Activated CD4-positive, alpha-beta memory T cell treated with anti-CD3 and anti-CD28 coated beads, Interleukin-2, amount 10 ng/mL, durations not matched to agents 7 days and 5 days (primary cell): Measurements from ENCODE around the gene HSFX4. TPM values are rescaled to one million over a fixed set of nuclear protein-coding genes. Genes with fewer than 3 reads are reported as not detected.
"Not testable (repeated sequence)": the region's sequence is repeated elsewhere in the genome, so short reads cannot be mapped to it uniquely, and the experiment has no call there.

Source experiments
- CTCF ChIA-PET: fragments of 350-600 bp; sonication (Branson Sonifier 250); formaldehyde crosslinking; loops from one replicate; lab custom pipeline; 2021; ENCODE audit warnings: antibody characterized with exemption, inconsistent platforms; lab: Charles Lee
- POLR2A ChIA-PET: fragments of 350-600 bp; sonication (Branson Sonifier 250); formaldehyde crosslinking; loops from one replicate; lab custom pipeline; 2021; ENCODE audit warnings: antibody characterized with exemption; lab: Charles Lee
- DNase-seq: peaks from one replicate; pipeline ENCODE4 v3.0.0-alpha.2; 2020
- H3K27ac Mint-ChIP-seq: one replicate; pipeline ENCODE4 v1.8.0; 2021; ENCODE audit warnings: mild to moderate bottlenecking, mixed read lengths
- H3K27me3 Mint-ChIP-seq: one replicate; pipeline ENCODE4 v1.8.0; 2021; ENCODE audit warnings: mixed read lengths
- H3K36me3 Mint-ChIP-seq: one replicate; pipeline ENCODE4 v1.8.0; 2021; ENCODE audit warnings: low read depth, mixed read lengths
- H3K4me1 Mint-ChIP-seq: one replicate; pipeline ENCODE4 v1.8.0; 2021; ENCODE audit warnings: mixed read lengths
- H3K4me3 Mint-ChIP-seq: one replicate; pipeline ENCODE4 v1.8.0; 2021; ENCODE audit warnings: mild to moderate bottlenecking, mixed read lengths
- H3K9me3 Mint-ChIP-seq: one replicate; pipeline ENCODE4 v1.8.0; 2021; ENCODE audit warnings: mixed read lengths
- total RNA-seq, 2 experiments: library from RNA; stranded (reverse); gene quantifications; one replicate each; pipeline ENCODE4 v1.2.3, GENCODE V29; 2021

Gene HSFX4
- total RNA-seq, 2 experiments from 2014 or later: not detected

- DNase-seq, POLR2A ChIA-PET, H3K4me1 Mint-ChIP-seq, H3K27ac Mint-ChIP-seq, H3K27me3 Mint-ChIP-seq, H3K9me3 Mint-ChIP-seq, H3K36me3 Mint-ChIP-seq, H3K4me3 Mint-ChIP-seq, CTCF ChIA-PET: not testable (repeated sequence)
Observed at GRCh38 chrX:149924434-149924833, 4.9 kb upstream of the HSFX4 start.

- H3K9me3 Mint-ChIP-seq, POLR2A ChIA-PET, H3K4me1 Mint-ChIP-seq, H3K4me3 Mint-ChIP-seq, H3K36me3 Mint-ChIP-seq, H3K27me3 Mint-ChIP-seq, H3K27ac Mint-ChIP-seq, CTCF ChIA-PET, DNase-seq: not testable (repeated sequence)
Observed at GRCh38 chrX:149927245-149927963, 2.0 kb upstream of the HSFX4 start.

- H3K36me3 Mint-ChIP-seq, H3K9me3 Mint-ChIP-seq, POLR2A ChIA-PET, DNase-seq, H3K27me3 Mint-ChIP-seq, H3K27ac Mint-ChIP-seq, H3K4me1 Mint-ChIP-seq, CTCF ChIA-PET, H3K4me3 Mint-ChIP-seq: not testable (repeated sequence)
Observed at GRCh38 chrX:149927964-149928258, 1.5 kb upstream of the HSFX4 start.

- CTCF ChIA-PET, H3K4me1 Mint-ChIP-seq, POLR2A ChIA-PET, H3K4me3 Mint-ChIP-seq, H3K27me3 Mint-ChIP-seq, H3K36me3 Mint-ChIP-seq, H3K9me3 Mint-ChIP-seq: not testable (repeated sequence)
- peak; percentile 50 for DNase-seq
- H3K27ac Mint-ChIP-seq: peak overlapping the region; percentile 68
Observed at GRCh38 chrX:149928635-149929034, 738 bp upstream of the HSFX4 start.

- H3K36me3 Mint-ChIP-seq, H3K27ac Mint-ChIP-seq, H3K4me3 Mint-ChIP-seq, H3K9me3 Mint-ChIP-seq, H3K4me1 Mint-ChIP-seq, H3K27me3 Mint-ChIP-seq, POLR2A ChIA-PET, DNase-seq, CTCF ChIA-PET: not testable (repeated sequence)
Observed at GRCh38 chrX:149931355-149931754, 2.0 kb downstream of the HSFX4 start.

- H3K36me3 Mint-ChIP-seq, H3K4me3 Mint-ChIP-seq, CTCF ChIA-PET, H3K4me1 Mint-ChIP-seq, H3K27me3 Mint-ChIP-seq, DNase-seq, H3K27ac Mint-ChIP-seq, H3K9me3 Mint-ChIP-seq, POLR2A ChIA-PET: not testable (repeated sequence)
Observed at GRCh38 chrX:149932150-149932549, 2.8 kb downstream of the HSFX4 start.

- H3K36me3 Mint-ChIP-seq, H3K4me3 Mint-ChIP-seq, DNase-seq, H3K9me3 Mint-ChIP-seq, H3K4me1 Mint-ChIP-seq, H3K27ac Mint-ChIP-seq, POLR2A ChIA-PET, CTCF ChIA-PET, H3K27me3 Mint-ChIP-seq: not testable (repeated sequence)
Observed at GRCh38 chrX:149932970-149933369, 3.6 kb downstream of the HSFX4 start.

GRCh38 chrX:149933547-149933946, 4.2 kb downstream of the HSFX4 start:
- H3K9me3 Mint-ChIP-seq, H3K27me3 Mint-ChIP-seq, H3K36me3 Mint-ChIP-seq, POLR2A ChIA-PET, DNase-seq, H3K4me1 Mint-ChIP-seq, H3K4me3 Mint-ChIP-seq, H3K27ac Mint-ChIP-seq, CTCF ChIA-PET: not testable (repeated sequence)

- not testable (repeated sequence) for DNase-seq, H3K36me3 Mint-ChIP-seq, H3K9me3 Mint-ChIP-seq, H3K4me1 Mint-ChIP-seq, H3K27me3 Mint-ChIP-seq
- ChIA-PET CTCF (interaction anchor here (2.7 kb wide), 1 partner anchor 65 kb away, joined by 6 read pairs; no protein-coding TSS in a partner anchor), POLR2A (interaction anchor here (1.1 kb wide), 1 partner anchor 432 kb away, joined by 3 read pairs; no protein-coding TSS in a partner anchor)
- Mint-ChIP-seq H3K27ac (peak overlapping the region; percentile 100), H3K4me3 (peak overlapping the region; percentile 85)
Observed at GRCh38 chrX:149937328-149937727, 8.0 kb downstream of the HSFX4 start.

GRCh38 chrX:149937871-149938426, 8.6 kb downstream of the HSFX4 start:
- Mint-ChIP-seq H3K36me3 (peaks cover 5% of the 10 kb centered on the region), H3K4me1 (peaks cover 7% of the 10 kb centered on the region), H3K27me3 (no peaks in the 10 kb centered on the region), H3K4me3 (peak overlapping the region; percentile 85), H3K9me3 (no peaks in the 10 kb centered on the region), H3K27ac (peak overlapping the region; percentile 100)
- POLR2A ChIA-PET: interaction anchor here (0.6 to 1.4 kb wide), 7 partner anchors 25 to 756 kb away, joined by 3 to 5 read pairs (median 4); no protein-coding TSS in a partner anchor
- DNase-seq: peak; percentile 24
- CTCF ChIA-PET: interaction anchor here (0.6 to 3.2 kb wide), 6 partner anchors 22 to 717 kb away, joined by 3 to 27 read pairs (median 4); partner anchors contain the start of gene EOLA1

- H3K27me3 Mint-ChIP-seq: no peaks in the 10 kb centered on the region
- H3K27ac Mint-ChIP-seq: peak within 1 kb of the TSS; percentile 100
- POLR2A ChIA-PET: interaction anchor here (0.6 to 2.1 kb wide), 9 partner anchors 26 to 755 kb away, joined by 3 to 18 read pairs (median 4); partner anchors contain the start of gene EOLA1
- no peaks in the 10 kb centered on the region for H3K9me3 Mint-ChIP-seq
- peak within 1 kb of the TSS; percentile 85 for H3K4me3 Mint-ChIP-seq
- CTCF ChIA-PET: interaction anchor here (0.6 to 3.2 kb wide), 8 partner anchors 23 to 717 kb away, joined by 3 to 27 read pairs (median 3); partner anchors contain the start of gene EOLA1
- peaks cover 5% of the 10 kb centered on the region for H3K36me3 Mint-ChIP-seq
- H3K4me1 Mint-ChIP-seq: peaks cover 7% of the 10 kb centered on the region
- DNase-seq: peak; percentile 94
Observed at GRCh38 chrX:149938427-149938880, 9.1 kb downstream of the HSFX4 start, which contains the start of gene EOLA2. Gene EOLA2 (minus strand): TSS chrX:149938491. CDS start chrX:149933874, 4,617 bp downstream.

- Mint-ChIP-seq H3K27me3 (no peaks in the 10 kb centered on the region), H3K9me3 (no peaks in the 10 kb centered on the region), H3K4me3 (peak overlapping the region; percentile 81), H3K27ac (peak overlapping the region; percentile 100), H3K36me3 (peaks cover 5% of the 10 kb centered on the region), H3K4me1 (peaks cover 7% of the 10 kb centered on the region)
- DNase-seq: peak; percentile 93
- ChIA-PET POLR2A (interaction anchor here (0.9 to 2.1 kb wide), 8 partner anchors 29 to 755 kb away, joined by 3 to 18 read pairs (median 4); partner anchors contain the start of gene EOLA1), CTCF (interaction anchor here (0.8 to 3.2 kb wide), 5 partner anchors 38 to 429 kb away, joined by 3 to 27 read pairs (median 3); partner anchors contain the start of gene EOLA1)
Observed at GRCh38 chrX:149938881-149939654, 9.7 kb downstream of the HSFX4 start.

- Mint-ChIP-seq H3K4me3 (peak overlapping the region; percentile 81), H3K9me3 (no peaks in the 10 kb centered on the region), H3K36me3 (peaks cover 2% of the 10 kb centered on the region), H3K27ac (peak overlapping the region; percentile 93), H3K27me3 (no peaks in the 10 kb centered on the region), H3K4me1 (peaks cover 7% of the 10 kb centered on the region)
- no peak for DNase-seq
- POLR2A ChIA-PET: interaction anchor here (1.0 to 2.1 kb wide), 6 partner anchors 399 to 754 kb away, joined by 3 to 18 read pairs (median 4); partner anchors contain the start of gene EOLA1
- CTCF ChIA-PET: interaction anchor here (0.9 to 3.2 kb wide), 3 partner anchors 11 to 400 kb away, joined by 4 to 27 read pairs (median 6); partner anchors contain the start of gene EOLA1
Observed at GRCh38 chrX:149939655-149939904, 10.2 kb downstream of the HSFX4 start.
